HG02973 (cell line): ENCODE measurements around the gene TTK.

Experiments used
- ATAC-seq: cut with Tn5 transposase; IDR thresholded peaks from one replicate; pipeline ENCODE4 v1.9.1; 2021; ENCODE audit warnings: moderate library complexity; ENCODE audit not compliant: unreplicated experiment

Gene TTK

GRCh38 chr6:80004173-80005072 lies at the start of gene TTK:
TSS of gene TTK (plus strand) at chr6:80004649. CDS start at chr6:80005844, 1,195 bp downstream.
- ATAC-seq: peak; percentile 100

- ATAC-seq: no peak
Measured at GRCh38 chr6:79954849-79955248, 49.6 kb upstream of the TTK start.

- no peak for ATAC-seq
Measured at GRCh38 chr6:79964607-79965081, 39.8 kb upstream of the TTK start.

- no peak for ATAC-seq
Measured at GRCh38 chr6:79967178-79967577, 37.3 kb upstream of the TTK start.

GRCh38 chr6:79969784-79970183 lies 34.7 kb upstream of the TTK start:
- no peak for ATAC-seq

- no peak for ATAC-seq
Measured at GRCh38 chr6:79971193-79971592, 33.3 kb upstream of the TTK start.

GRCh38 chr6:79981652-79982051 lies 22.8 kb upstream of the TTK start:
- no peak for ATAC-seq

GRCh38 chr6:79984261-79984660 lies 20.2 kb upstream of the TTK start:
- ATAC-seq: peak; percentile 45

GRCh38 chr6:79985128-79985527 lies 19.3 kb upstream of the TTK start:
- ATAC-seq: no peak

GRCh38 chr6:79989641-79990040 lies 14.8 kb upstream of the TTK start:
- no peak for ATAC-seq

- ATAC-seq: no peak
Measured at GRCh38 chr6:79993012-79993910, 11.2 kb upstream of the TTK start.

- no peak for ATAC-seq
Measured at GRCh38 chr6:79993911-79994309, 10.5 kb upstream of the TTK start.

GRCh38 chr6:79997728-79998127 lies 6.7 kb upstream of the TTK start:
- no peak for ATAC-seq

GRCh38 chr6:80001337-80001736 lies 3.1 kb upstream of the TTK start:
- no peak for ATAC-seq

GRCh38 chr6:80003826-80004172 lies 650 bp upstream of the TTK start:
- peak; percentile 10 for ATAC-seq

- no peak for ATAC-seq
Measured at GRCh38 chr6:80005406-80005805, 957 bp downstream of the TTK start.

- no peak for ATAC-seq
Measured at GRCh38 chr6:80006541-80006940, 2.1 kb downstream of the TTK start.

- ATAC-seq: no peak
Measured at GRCh38 chr6:80009531-80009930, 5.1 kb downstream of the TTK start.

- no peak for ATAC-seq
Measured at GRCh38 chr6:80010288-80010687, 5.8 kb downstream of the TTK start.

- ATAC-seq: no peak
Measured at GRCh38 chr6:80015839-80016435, 11.5 kb downstream of the TTK start.

GRCh38 chr6:80020381-80021120 lies 16.1 kb downstream of the TTK start:
- ATAC-seq: no peak
